ENCODE data around the gene SNORC. TPM values are rescaled to one million over a fixed set of nuclear protein-coding genes. Genes with fewer than 3 reads are reported as not detected.

Gene SNORC
- total RNA-seq, 3 donors from 2014 or later (not counting 1 experiment from before 2014, with no cell fraction given), result 0.47 to 1.0 (median 0.98) TPM

DNA sequence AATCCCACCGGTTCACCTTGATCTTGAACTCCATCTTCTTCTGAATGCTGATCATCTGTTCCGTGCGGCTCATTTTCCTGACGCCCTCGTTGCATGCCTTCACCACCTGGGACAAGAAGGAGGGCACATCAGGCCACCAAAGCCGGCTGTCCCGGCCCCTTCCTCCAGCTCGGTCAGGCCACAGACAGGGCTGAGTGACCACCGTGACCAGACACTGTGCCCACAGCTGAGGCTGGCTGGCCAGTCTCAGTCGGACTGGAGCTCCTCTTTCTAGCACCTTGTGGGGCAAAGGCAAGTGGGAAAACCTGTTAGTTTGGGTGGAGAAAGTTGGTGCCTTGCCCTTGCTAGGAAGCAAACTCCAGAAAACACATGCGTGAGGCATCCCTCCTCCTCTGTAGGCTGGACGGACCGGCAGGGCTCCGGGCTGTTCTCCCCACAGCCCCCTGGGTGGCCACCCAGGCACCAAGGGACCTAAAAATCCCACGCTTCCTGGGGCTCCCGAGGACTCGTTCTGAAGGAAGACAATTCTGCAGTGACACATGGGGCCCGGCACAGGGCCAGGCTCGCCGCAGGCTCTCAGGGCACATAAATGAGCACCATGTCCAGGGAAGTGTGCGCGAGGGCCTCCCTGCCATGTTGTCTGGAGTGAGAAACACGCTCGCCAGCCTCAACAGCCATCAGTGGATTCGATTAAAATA lies 15.3 kb downstream of the SNORC start:
- intact Hi-C loops (cut with micrococcal nuclease), result no loop called here
- ATAC-seq (no peak), DNase-seq (no peak)
- no peak overlapping the region for H3K27ac ChIP-seq (ENCODE audit: low read length)
- no peaks in the 10 kb centered on the region for H3K36me3 Mint-ChIP-seq
- 90% methylated on average over 25 of the region's 25 CpGs for whole genome bisulfite sequencing (ENCODE audit: insufficient coverage)
- no peaks in the 10 kb centered on the region for H3K27me3 ChIP-seq (ENCODE audit: control insufficient read depth, insufficient read depth, low read length)
- no peaks in the 10 kb centered on the region for H3K4me1 ChIP-seq (ENCODE audit: control insufficient read depth, insufficient read depth, low read length)
- TF ChIP-seq, protein P1, sequence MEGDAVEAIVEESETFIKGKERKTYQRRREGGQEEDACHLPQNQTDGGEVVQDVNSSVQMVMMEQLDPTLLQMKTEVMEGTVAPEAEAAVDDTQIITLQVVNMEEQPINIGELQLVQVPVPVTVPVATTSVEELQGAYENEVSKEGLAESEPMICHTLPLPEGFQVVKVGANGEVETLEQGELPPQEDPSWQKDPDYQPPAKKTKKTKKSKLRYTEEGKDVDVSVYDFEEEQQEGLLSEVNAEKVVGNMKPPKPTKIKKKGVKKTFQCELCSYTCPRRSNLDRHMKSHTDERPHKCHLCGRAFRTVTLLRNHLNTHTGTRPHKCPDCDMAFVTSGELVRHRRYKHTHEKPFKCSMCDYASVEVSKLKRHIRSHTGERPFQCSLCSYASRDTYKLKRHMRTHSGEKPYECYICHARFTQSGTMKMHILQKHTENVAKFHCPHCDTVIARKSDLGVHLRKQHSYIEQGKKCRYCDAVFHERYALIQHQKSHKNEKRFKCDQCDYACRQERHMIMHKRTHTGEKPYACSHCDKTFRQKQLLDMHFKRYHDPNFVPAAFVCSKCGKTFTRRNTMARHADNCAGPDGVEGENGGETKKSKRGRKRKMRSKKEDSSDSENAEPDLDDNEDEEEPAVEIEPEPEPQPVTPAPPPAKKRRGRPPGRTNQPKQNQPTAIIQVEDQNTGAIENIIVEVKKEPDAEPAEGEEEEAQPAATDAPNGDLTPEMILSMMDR (IDR thresholded peaks at IDR 0.05), result no peak
- H3K36me3 ChIP-seq (ENCODE audit: control insufficient read depth, insufficient read depth, low read length), result no peaks in the 10 kb centered on the region
- no peak overlapping the region for H3K4me3 Mint-ChIP-seq
- H3K4me3 ChIP-seq (ENCODE audit: low read length), result no peak overlapping the region
- H3K9me3 ChIP-seq (ENCODE audit: control insufficient read depth, insufficient read depth, low read length), result no peaks in the 10 kb centered on the region
- H3K9me3 Mint-ChIP-seq, result no peaks in the 10 kb centered on the region
- no peak overlapping the region for H3K27ac Mint-ChIP-seq
- H3K4me1 Mint-ChIP-seq, result no peaks in the 10 kb centered on the region
- no peaks in the 10 kb centered on the region for H3K27me3 Mint-ChIP-seq (ENCODE audit: low read depth in 2 of 2)

DNA sequence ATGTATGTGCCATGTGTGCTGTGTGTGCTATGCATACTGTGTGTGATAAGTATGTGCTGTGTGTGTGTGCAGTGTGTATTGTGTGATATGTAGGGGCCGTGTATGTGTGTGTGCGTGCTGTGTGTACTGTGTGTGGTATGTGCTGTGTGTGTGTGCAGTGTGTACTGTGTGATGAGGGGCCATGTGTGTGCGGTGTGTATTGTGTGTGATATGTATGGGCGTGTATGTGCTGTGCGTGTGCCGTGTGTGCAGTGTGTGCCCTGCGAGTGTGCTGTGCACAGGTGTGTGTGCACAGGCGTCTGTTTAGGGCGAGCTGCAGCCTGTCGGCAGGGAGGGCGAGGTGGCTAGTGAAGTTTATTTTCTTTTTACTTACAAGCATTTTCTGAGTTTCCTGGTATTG lies 16.1 kb downstream of the SNORC start:
- Histone ChIP-seq H3K9me3 (ENCODE audit: control insufficient read depth, insufficient read depth, low read length) (no peaks in the 10 kb centered on the region), H3K36me3 (ENCODE audit: control insufficient read depth, insufficient read depth, low read length) (no peaks in the 10 kb centered on the region), H3K4me3 (ENCODE audit: low read length) (no peak overlapping the region), H3K27me3 (ENCODE audit: control insufficient read depth, insufficient read depth, low read length) (no peaks in the 10 kb centered on the region), H3K27ac (ENCODE audit: low read length) (no peak overlapping the region), H3K4me1 (ENCODE audit: control insufficient read depth, insufficient read depth, low read length) (no peaks in the 10 kb centered on the region)
- Mint-ChIP-seq H3K27ac (no peak overlapping the region), H3K4me3 (no peak overlapping the region), H3K9me3 (no peaks in the 10 kb centered on the region), H3K36me3 (no peaks in the 10 kb centered on the region), H3K27me3 (ENCODE audit: low read depth in 2 of 2) (peaks cover 0 to 3% of the 10 kb centered on the region in 2 donors), H3K4me1 (peaks cover 0 to 4% of the 10 kb centered on the region in 2 donors)
- no peak for DNase-seq
- intact Hi-C loops (cut with micrococcal nuclease), result no loop called here
- WGBS (ENCODE audit: insufficient coverage), result 88% methylated on average over 9 of the region's 11 CpGs
- no peak for ATAC-seq
- TF ChIP-seq, protein P1 (IDR thresholded peaks at IDR 0.05), result no peak

DNA sequence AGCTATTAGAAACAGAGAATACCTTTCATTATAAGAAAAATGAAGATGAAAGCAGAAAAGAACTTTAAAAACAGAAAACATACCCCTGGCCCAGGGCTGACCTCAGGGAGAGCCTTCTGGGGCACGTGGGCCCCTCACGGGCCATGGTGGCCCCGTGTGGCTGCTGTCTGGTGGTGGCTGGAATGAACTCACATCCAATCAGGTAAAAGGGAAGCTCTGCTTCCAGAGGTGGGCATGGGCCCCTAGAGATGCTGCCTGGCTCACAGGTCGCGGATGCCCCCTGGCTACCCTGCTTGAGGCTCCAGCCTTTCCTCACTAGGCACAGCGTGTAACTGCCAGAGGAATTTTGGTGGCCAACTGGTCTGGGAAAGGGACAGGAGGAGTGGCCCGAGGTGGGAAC lies 16.6 kb downstream of the SNORC start:
- Histone ChIP-seq H3K27me3 (ENCODE audit: control insufficient read depth, insufficient read depth, low read length) (no peaks in the 10 kb centered on the region), H3K4me3 (ENCODE audit: low read length) (no peak overlapping the region), H3K9me3 (ENCODE audit: control insufficient read depth, insufficient read depth, low read length) (no peaks in the 10 kb centered on the region), H3K4me1 (ENCODE audit: control insufficient read depth, insufficient read depth, low read length) (no peaks in the 10 kb centered on the region), H3K27ac (ENCODE audit: low read length) (no peak overlapping the region), H3K36me3 (ENCODE audit: control insufficient read depth, insufficient read depth, low read length) (no peaks in the 10 kb centered on the region)
- ATAC-seq, result no peak
- Mint-ChIP-seq H3K36me3 (no peaks in the 10 kb centered on the region), H3K9me3 (no peaks in the 10 kb centered on the region), H3K4me3 (no peak overlapping the region), H3K4me1 (peaks cover 0 to 4% of the 10 kb centered on the region in 2 donors), H3K27me3 (ENCODE audit: low read depth in 2 of 2) (peaks cover 0 to 3% of the 10 kb centered on the region in 2 donors), H3K27ac (no peak overlapping the region)
- no peak for DNase-seq
- WGBS (ENCODE audit: insufficient coverage), result 83% methylated on average over 7 of the region's 7 CpGs
- TF ChIP-seq, protein P1 (IDR thresholded peaks at IDR 0.05), result no peak
- intact Hi-C loops (cut with micrococcal nuclease), result no loop called here

All from natural killer cell (primary cell).